Activated naive CD8-positive, alpha-beta T cell treated with anti-CD3 and anti-CD28 coated beads, Interleukin-2, amount 50 U/mL, for 16 hours (primary cell): ENCODE data around the gene ZNF747.
"Not testable (repeated sequence)": the region's sequence is repeated elsewhere in the genome, so short reads cannot be mapped to it uniquely, and the experiment has no call there.

Source experiments
- DNase-seq: peaks from one replicate; pipeline ENCODE4 v3.0.0-alpha.2; 2020; ENCODE audit warnings: low read depth, low spot score

ZNF747 gene

DNA sequence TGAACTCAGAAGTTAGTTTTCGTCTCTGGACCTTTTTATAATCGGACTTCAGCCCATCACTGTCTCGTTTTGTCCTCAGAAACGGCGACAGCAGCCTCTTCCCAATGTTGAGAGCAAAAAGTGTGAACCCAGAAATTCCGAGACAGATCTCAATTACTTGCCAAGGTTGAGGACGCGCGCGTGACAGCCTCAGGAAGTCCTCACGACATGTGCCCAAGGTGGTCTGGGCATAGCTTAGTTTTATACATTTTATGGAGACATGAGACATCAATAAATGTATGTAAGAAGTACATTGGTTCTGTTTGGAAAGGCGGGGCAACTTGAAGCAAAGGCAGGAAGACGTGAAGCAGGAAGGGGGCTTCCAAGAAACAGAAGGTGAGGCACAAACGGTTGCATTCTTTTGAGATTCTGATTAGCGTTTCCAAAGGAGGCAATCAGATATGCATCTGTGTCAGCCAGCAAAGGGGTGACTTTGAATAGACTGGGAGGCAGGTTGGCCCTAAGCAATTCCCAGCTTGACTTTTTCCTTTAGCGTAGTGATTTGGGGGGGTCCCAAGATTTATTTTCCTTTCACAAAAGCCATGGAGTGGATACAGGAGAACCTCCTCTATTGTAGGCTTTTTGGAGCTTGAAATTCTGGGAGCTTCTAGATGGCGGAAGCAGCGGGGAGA, 583 bp upstream of the ZNF747 start:
- no peak for DNase-seq

DNA sequence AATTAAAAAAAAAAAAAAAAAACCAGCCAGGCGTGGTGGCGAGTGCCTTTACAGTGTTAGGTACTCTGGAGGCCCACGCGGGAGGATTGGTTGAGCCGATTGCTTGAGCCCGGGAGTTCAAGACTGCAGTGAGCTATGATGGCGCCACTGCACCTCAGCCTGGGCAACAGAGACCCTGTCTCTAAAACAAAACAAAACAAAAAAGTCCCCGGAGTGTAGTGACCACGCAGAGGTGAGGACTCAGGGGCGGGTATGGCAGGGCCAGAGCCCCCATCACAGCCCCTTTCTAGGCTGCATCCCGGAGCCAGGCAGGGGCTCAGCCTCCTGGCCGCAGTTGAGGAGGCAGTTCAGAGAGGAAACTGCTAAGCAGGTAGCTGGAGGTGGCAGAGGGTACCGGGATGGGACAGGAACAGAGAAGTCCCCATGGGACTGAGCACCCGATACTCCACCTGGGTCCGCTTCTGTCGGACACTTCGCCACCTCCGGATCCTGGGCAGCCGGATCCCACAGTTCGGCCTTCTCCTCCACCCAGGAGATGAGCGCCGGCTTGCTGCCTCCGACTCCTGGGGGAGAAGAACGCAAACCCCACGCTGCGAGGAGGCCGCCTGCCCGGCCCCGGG, 800 bp downstream of the ZNF747 start:
- DNase-seq: no peak

DNA sequence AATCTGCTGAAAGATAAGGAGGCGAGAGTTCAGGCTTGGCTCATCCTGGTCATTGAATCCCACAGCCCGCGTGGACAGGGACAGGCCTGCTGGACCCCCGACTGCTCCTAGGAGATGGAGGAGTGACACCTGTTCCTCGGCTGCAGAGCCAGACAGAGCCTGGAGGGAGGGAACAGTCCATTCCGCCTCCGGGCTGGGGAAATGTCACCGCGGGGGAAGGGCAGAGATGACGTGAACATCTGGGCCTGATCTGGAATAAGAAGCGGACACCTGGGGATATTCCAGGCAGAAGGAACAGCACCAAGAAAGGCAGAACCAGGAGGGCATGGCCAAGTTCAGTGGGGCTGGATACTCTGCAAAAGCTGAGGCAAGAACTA, 1.5 kb downstream of the ZNF747 start:
- no peak for DNase-seq

DNA sequence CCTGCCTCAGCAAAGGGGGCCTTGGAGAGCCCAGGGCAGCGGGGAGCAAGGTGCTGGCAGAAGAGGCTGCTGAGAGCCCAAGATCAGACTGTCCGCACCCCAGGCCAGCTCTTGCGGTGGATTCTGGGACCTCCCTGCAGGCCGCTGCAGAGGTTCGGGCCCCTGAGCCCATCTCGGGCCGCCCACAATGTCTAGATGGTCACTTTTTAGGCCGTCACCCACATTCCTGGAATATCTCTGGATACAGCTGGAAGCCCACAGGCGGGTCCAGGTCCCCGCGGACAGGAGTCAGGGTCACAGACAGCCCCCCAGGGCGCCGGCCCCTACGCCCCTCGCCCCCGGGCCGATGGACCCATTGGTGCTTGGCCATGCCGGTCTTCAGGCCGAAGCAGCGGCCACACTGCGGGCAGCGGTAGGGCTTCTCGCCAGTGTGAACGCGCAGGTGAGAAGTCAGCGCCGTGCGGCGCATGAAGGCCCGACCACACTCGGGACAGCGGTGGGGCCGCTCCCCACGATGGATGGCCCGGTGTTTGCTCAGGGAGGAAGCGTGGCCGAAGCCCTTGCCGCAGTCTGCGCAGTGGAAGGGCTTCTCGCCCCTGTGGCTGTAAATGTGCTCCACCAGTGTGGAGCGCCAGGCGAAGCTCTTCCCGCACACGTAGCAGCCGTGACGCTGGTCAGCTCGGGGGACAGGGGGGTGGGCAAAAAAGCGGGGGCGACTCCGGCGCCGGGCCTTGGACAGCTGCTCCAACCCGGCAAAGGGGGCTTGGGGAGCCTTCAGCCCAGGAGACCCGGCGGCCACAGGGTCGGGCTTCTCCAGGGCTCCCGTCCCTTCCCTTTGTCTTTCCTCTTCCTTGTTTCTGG, 2.1 kb downstream of the ZNF747 start:
- no peak for DNase-seq

DNA sequence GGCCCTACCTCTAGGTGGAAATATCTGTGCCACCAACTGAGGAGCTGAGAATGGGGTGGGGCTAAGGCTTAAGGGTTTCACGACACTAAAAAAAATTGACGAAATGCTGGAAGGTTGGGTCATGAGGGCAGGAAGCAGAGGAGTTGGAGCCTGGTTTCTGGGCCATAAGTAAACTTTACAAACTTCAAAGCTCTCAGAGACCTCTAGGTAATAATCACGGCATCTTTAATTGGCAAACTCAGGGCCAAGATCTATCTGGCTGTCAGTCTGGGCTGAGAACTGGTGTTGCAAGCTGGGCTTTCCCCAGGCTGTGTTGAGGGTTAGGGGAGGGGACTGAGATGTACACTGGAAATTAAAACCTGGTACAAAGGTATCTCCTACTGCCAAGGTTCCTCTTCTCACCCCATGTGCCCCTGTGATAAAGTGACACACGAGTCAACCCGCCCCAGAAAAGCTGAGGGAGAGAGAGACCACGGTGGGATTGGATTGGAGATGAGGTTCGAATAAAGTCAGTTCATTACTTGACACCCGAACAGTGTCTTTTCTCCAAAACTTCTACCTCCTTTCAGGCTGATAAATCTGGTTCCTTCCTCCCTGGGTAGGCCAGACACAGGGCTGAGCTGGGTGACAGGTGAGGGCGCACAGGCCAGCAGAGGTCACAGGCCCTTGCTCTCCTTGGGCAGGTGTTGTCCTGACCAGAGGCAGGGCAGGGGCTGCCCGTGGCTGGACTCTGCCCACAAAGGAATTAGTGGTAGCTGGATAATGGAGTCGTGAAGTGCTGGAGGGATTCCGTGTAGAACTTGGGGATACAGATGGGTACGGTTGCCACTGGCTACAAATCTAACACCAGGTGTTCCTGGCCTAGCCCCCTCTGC, 4.3 kb downstream of the ZNF747 start:
- DNase-seq: no peak

DNA sequence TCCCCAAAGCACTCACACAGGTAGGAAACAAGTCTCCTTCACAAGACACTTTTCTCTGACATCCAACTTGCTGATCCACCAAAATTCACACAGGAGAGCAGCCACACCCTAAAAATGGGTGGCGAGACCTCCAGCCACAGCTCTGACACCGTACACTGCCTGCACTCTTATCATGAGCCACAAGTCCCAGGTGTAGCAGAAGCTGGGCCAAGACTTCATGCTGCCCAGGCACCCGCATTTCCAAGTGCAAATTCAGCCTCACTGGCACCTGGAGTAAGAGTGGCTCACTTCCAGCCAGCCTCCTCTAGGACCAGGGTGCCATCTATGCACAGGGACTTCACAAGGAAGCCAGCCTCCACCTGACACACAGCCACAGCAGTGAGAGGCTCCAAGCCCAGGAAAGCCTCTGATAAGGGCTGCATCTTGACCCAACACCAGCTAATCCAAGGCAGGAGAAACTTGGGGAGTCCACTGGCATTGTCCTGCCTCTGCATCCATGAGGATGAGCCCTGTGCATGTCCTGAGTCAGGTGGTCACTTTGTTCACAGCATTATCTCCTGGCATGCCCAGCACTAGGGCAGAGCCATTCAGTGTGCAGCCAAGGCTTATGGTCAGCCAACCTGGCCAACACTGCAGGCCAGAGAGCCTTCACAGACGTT, 5.7 kb downstream of the ZNF747 start:
- DNase-seq: no peak

DNA sequence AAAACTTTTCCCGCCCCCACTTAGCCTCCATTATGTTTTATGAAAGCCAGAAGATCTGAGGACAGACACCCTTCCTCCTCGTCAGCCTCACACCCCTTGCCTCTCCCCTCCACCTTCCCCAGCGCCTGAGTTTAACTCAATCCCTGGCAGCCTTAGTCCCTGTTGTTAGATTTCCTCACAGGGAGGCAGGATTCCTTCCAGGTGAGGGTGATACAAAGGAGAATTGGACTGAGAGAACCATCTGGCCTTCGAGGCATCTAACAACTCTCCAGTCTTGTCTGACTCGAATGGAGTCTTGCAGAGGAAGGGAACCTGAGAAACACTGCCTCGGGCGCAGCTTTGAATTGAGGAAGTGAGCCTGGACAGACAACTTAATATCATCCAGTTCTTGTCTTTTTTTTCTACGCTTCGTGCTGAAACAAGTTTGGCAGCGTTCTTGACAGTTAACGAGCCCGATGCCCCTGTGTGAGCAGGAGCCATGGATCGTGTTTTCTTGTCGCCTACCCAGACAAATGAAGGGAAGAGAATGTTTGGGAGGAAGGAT, 7.0 kb downstream of the ZNF747 start:
- DNase-seq: no peak

DNA sequence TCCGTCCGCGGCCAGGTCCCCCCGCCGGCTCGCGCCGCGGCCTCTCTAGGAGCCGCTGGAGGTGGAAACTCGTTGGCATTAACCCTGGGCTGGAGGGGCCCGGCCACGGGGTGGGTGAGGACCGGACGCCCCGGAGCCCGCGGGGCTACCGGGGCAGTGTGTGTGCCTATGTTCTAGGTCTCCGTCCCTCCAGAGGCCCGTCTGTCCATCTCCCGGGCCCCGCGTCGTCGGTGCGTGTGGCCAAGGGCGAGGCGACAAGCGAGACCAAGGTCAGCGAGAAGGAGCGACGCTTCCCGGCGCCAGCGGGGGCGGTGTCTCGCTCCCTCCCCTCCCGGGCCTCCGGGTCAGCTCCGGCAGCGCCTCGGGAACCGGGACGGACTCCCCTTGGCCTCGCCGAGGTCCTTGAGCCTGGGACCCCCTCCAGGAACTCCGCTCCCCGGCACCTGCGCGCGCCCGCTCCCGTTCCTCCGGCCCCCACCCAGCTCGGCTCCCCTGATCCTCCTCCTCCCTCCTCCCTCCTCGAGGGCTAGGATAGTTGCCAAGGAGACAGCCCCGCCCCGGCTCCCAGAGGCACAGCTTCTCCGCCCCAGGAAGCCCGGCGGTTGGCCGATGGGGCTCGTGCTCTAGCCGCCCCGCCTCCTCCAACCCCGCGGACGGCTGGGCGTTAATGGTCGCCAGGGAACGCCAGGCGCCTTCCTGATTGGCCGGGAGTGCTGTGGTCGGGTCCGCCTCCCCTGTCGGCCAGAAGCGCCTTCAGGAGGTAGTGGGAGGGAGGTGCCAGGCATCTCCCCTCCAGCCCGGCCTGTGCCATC, 7.6 kb downstream of the ZNF747 start:
- peak; percentile 83 for DNase-seq

DNA sequence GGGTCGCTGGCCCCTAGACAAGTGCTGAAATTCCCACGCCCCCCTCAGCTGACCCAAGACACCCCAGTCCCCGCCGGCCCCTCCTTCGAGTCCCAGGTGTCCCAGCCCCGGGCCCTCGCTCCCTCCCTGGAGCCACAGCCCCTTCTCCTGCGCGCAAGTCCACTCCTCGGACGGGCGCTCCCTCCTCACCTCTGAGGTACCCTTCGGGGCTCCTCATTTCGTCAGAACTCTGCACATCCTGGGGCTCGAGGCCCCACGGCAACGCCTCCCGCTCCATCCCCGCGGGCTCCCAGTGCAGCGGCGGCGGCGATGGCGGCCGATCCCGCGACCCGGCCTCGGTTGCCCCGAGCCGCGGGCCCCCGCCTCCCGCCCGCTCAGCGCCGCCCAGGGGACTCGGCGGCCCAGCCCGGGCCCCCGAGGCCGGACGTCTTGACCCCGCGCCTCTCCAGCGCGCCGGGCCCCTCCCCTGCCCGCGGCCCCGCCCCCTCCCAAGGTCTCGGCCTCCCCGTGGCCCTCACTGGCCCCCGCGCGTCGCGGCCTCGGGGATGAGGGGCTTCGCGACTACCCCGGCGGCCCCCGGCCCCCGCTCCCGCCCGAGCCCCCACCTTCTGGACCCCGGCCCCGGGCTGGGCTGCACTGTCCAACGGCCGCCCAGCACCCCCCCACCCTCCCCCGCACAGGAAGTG, 8.4 kb downstream of the ZNF747 start, which contains the start of gene ZNF768:
TSS of gene ZNF768 (minus strand) at position 430 of the 686 bp plus-strand sequence. CDS start at position 277, 153 bp downstream.
- DNase-seq: no peak

DNA sequence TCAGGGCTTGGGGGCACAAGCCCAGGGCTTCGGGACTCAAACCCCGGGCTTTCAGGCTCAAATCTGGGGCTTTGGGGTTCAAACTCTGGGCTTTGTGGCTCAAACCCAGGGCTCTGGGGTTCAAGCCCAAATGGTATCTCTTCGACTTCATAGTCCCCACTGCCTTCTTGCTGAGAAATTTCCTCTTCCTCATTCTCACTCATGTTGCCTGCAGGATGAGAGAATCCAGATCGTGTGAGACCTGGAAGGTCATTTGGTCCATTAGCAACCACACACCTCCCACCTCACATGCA, 8.9 kb downstream of the ZNF747 start:
- DNase-seq: no peak

DNA sequence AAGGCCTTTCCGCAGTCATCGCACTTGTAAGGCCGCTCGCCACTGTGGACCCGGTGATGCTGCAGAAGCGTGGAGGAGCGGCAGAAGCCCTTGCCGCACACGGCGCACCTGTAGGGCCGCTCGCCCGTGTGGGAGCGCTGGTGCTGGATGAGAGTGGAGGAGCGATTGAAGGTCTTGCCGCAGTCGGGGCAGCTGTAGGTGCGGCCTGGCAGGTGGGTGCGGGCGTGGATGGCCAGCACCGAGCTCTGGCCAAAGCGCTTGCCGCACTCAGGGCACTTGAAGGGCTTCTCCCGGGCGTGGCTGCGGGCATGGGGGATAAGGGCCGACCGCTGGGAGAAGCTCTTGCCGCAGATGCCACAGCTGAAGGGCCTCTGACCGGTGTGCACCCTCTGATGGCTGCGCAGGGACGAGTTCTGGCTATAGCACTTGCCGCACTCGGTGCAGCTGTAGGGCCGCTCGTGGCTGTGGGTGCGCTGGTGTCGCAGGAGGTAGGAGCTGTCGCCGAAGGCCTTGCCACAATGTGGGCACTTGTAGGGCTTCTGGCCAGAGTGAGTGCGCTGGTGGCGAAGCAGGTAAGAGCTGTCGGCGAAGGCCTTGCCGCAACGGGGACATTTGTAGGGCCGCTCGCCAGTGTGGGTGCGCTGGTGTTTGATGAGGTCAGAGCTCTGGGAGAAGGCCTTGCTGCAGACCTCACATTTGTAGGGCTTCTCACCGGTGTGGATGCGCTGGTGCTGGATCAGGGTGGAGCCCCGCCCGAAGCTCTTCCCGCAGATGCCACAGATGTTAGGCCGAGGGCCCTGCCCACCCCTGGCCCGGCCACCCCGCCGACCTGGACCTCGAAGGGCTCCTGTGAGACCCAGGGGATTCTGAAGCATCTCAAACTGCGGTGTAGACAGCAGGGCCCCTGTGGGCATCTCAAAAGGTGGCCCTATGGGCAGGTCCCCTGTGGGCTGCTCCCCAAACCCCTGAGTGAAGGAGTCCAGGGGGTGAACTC, 9.8 kb downstream of the ZNF747 start:
- no peak for DNase-seq

DNA sequence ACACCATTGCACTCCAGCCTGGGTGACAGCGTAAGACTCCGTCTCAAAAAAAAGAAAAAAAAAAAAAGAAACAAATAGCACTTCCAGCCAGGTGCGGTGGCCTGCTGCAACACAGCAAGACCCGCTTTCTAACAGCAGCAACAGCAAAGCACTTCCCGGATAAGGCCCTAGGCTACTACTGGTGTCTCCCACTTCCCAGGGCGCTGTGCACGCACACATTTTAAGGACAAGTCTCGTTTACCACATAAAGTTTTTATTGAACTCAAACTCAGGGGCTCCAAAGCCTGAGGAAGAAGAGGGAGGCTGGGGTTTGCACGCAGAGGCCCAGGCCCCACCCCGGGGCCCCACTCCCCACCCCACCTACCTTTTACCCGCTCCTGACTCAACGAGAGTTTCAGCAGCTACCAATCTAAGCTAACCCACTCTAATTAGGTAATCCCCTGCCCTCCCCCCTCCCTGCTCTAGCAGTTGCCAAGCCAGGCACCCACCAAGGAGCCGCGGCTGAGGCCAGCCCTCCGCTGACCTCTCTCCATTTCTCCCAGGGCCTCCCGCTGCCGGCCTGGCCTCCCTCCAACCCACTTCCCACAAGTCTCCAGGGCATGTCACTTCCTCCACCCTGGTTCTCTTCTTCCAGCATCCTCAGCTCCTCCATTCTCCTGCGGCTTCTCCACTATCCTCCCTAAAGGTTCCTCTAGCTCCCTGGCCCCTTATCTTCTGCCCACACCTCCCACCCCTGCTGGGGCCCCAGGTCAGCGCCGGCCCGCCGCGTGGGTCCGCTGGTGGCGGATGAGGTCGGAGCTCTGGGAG, 10.7 kb downstream of the ZNF747 start:
- DNase-seq: no peak

DNA sequence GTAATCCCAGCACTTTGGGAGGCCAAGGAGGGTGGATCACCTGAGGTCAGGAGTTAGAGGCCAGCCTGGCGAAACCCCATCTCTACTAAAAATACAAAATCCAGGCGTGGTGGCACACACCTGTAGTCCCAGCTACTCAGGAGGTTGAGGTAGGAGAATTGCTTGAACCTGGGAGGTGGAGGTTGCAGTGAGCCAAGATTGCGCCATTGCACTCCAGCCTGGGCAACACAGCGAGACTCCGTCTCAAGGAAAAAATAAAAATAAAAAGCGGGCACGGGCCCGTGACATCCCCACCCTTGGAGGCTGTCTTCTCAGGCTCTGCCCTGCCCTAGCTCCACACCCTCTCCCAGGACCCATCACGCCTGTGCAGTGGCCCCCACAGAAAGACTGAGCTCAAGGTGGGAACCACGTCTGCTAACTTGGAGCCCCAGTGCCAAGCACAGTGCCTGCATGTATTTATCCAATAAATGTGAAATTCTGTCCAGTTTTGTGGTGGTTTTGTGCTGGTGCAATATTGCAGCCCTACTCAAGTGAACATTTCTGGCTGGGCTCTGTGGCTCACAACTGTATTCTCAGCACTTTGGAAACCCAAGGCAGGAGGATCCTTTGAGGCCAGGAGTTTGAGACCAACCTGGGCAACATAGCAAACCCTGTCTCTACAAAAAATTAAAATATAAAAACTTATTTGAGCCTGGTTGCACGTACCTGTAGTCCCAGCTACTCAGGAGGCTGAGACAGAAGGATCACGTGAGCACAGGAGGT, 11.8 kb downstream of the ZNF747 start:
- not testable (repeated sequence) for DNase-seq

DNA sequence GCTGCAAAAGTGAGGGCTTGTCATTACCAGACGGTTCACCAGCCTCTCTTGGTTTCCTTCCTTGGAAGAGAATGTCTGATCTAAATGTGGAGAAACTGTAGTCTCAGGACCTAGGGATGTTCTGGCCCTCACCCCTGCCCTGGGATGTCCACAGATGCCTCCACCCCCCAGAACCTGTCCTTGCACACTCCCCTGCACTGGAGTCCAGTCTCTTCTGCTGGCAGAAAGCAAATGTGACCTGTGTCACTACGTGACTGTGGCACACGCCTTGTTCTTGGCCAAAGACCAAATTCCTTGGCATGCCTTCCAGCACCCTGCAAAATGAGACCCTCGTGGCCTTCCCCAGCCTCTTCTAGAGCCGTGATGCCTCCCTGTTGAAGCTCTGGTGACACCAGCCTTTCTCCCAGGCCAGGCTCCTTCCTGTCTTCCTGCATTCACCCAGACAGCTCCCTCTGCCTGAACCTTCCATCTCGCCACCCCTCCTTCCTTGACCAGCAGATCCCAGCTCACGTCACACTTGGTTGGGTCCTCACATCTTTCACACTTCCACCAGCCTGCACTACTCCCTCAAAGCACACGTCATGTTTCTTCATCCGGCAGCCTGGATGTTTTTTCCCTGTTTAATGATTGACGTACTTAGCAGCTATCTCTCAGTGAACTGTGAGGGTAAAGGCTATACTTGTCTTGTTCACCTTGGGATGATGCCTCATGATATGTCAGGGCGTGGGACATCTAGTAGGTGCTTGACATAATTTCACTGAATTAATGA, 12.6 kb downstream of the ZNF747 start:
- DNase-seq: no peak

DNA sequence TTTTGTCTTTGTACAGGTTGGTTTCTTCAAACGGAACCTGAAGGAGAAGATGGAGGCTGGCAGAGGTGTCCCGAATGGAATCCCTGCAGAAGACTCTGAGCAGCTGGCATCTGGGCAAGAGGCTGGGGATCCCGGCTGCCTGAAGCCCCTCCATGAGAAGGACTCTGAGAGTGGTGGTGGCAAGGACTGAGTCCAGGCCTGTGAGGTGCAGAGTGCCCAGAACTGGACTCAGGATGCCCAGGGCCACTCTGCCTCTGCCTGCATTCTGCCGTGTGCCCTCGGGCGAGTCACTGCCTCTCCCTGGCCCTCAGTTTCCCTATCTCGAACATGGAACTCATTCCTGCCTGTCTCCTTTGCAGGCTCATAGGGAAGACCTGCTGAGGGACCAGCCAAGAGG, 13.2 kb downstream of the ZNF747 start:
- DNase-seq: no peak
